ENCODE results near the gene TSPEAR.

DNA sequence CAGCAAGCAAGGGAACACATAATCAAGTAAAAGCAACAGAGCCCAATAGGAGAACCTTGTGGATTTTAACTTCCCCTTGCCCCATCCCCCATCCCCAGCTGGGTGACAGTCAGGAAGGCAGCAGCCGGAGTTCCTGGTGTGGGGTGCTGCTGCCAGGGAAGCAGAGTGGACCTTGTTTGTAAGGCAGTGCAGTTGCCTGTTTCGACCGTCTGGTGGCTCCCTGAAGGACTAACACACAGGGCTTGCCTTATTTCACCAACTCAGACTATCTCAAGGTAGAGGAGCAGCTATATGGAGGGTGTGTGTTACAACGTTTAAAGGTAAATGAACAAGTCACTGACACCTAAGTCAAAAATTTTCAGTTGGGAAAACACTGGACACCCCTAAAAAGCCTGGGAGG, 92.9 kb downstream of the TSPEAR start:
- TF ChIP-seq, protein P1, sequence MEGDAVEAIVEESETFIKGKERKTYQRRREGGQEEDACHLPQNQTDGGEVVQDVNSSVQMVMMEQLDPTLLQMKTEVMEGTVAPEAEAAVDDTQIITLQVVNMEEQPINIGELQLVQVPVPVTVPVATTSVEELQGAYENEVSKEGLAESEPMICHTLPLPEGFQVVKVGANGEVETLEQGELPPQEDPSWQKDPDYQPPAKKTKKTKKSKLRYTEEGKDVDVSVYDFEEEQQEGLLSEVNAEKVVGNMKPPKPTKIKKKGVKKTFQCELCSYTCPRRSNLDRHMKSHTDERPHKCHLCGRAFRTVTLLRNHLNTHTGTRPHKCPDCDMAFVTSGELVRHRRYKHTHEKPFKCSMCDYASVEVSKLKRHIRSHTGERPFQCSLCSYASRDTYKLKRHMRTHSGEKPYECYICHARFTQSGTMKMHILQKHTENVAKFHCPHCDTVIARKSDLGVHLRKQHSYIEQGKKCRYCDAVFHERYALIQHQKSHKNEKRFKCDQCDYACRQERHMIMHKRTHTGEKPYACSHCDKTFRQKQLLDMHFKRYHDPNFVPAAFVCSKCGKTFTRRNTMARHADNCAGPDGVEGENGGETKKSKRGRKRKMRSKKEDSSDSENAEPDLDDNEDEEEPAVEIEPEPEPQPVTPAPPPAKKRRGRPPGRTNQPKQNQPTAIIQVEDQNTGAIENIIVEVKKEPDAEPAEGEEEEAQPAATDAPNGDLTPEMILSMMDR (IDR thresholded peaks at IDR 0.05) = no peak
- no peak for TF ChIP-seq POLR2A (IDR thresholded peaks at IDR 0.05)

All from testis (tissue), 2 donors.